Stimulated activated CD4-positive, alpha-beta T cell treated with anti-CD3 and anti-CD28 coated beads, Interleukin-1b, Interleukin-23, amount 100 ng/mL, for 1 hour (primary cell): ENCODE data around the gene GARS1.

Experiments used
- DNase-seq, 2 donors: peaks; one replicate each; pipeline ENCODE4 v3.0.0-alpha.2; 2020; ENCODE audit warnings: low read depth in 2 of 2

The GARS1 gene

DNA sequence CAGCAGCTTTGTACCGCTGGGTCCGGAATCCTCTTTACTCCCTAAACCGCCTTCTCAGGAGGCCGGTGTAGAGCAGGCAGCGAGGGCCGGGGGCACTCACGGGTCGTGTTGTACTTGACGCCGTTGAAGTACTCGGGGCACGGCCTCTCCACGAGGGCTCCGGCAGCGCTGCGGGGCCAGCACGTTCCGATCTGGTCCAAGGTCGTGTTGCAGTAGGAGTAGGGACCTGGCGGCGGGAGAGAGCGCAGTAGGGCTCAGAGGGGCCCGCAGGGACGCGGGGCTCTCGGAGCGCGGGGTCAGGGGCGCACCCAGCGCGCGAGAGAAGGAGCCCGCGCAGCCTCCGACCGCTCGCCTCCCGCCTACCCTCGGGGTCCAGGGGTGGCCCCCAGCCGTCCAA, 87.1 kb downstream of the GARS1 start:
- no peak for DNase-seq

DNA sequence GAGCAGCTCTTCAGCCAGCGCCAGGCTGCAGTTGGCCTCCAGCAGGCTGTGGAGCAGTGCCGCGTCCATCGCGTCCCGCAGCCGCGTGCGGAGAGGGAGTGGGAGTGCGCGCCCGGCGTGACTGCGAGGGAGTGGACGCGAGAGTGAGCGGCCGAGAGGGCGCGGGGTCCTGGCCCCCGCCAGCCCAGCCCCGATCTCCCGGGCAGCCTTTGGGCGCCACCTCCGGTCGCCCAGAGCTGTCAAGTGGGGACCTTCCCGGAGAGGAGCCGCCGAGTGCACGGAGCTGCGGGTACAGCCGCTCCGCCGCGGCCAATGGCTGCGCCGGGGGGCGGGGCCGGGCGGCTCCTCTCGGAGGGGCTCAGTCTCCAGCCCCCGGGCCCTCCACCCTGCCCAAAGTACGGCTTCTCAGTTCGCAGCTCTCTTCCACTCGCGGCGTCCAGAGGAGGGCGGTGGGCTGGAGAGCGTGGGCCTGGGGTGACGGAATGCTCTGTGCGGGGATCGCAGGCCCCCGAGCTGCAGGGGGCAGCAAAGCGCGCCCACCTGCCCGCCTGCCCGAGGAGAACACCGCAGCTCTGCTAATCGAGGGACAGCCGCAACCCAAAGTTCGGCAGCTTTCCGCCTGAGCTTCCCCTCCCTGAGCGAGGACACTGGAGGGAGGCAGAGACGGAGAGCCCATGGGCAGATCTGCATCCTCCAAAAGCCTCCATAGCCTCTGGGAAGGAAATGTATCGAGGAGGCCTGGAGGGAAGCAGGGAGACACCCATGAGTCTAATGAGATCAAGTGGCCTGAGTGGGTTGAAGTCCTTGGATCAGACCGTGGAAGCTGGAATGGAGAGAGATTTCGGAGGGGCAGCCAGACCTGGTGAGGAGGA, 87.8 kb downstream of the GARS1 start, which contains the start of gene CRHR2:
CRHR2 (minus strand) TSS at position 245 of the 872 bp plus-strand sequence; CDS start at position 69, 176 bp downstream.
- DNase-seq: peak in 1 of 2 donors; percentile 6

DNA sequence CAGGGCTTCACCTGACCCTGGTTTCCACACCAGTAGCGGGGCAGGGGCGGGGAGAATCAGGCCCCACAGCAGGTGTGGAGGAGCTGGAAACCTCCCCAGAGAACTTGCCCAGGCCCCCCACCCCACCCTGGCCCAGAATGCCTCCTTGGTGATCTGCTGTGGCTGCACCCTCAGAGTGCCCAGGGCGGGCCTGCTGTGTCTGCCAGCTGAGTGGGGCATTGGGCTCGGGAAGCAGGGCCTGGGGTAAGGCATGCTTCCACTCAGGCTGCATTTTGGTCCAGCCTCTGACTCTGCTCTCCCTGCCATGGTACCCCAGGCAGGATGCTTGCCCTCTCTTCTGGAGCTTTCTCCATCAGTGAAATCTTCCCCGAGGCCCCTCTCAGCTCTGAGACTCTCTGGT, 88.6 kb downstream of the GARS1 start:
- no peak for DNase-seq
